GM23338 (cell line): ENCODE data around the gene LMBR1. TPM values are rescaled to one million over a fixed set of nuclear protein-coding genes. Genes with fewer than 3 reads are reported as not detected.

Experiments
- ATAC-seq: fragments of 200-7000 bp; cut with Tn5 transposase; 3 replicates; pipeline ENCODE4 v1.9.1; 2020
- DNase-seq: peaks from one replicate; pipeline ENCODE4 v3.0.0-alpha.2; 2015; ENCODE audit warnings: low spot score
- H2AFZ ChIP-seq: fragments of 200-600 bp; sonication (generic); 2 replicates; pipeline ENCODE4 v1.8.0; 2016; ENCODE audit warnings: antibody characterized with exemption, mild to moderate bottlenecking, moderate library complexity
- H3F3A ChIP-seq: fragments of 200-600 bp; sonication (generic); replicated peaks from 2 replicates; pipeline ENCODE4 v1.8.0; 2017; ENCODE audit warnings: antibody characterized with exemption, mixed run types, low read depth
- H3K27ac ChIP-seq: fragments of 200-600 bp; sonication (generic); 2 replicates; pipeline ENCODE4 v1.6.1; 2016; ENCODE audit warnings: low read depth
- H3K27me3 ChIP-seq: fragments of 200-600 bp; sonication (generic); 2 replicates; pipeline ENCODE4 v1.8.0; 2016; ENCODE audit warnings: mild to moderate bottlenecking, mixed run types, moderate library complexity; ENCODE audit not compliant: insufficient read depth
- H3K36me3 ChIP-seq: fragments of 200-600 bp; sonication (generic); 2 replicates; pipeline ENCODE4 v1.8.0; 2016; ENCODE audit warnings: mild to moderate bottlenecking; ENCODE audit not compliant: insufficient read depth
- H3K4me1 ChIP-seq: fragments of 200-600 bp; sonication (generic); 2 replicates; pipeline ENCODE4 v1.8.0; 2016; ENCODE audit warnings: mild to moderate bottlenecking, moderate library complexity; ENCODE audit not compliant: insufficient read depth
- H3K4me2 ChIP-seq: fragments of 200-600 bp; sonication (generic); 2 replicates; pipeline ENCODE4 v1.7.1; 2017; ENCODE audit warnings: mixed run types
- H3K4me3 ChIP-seq: fragments of 200-600 bp; sonication (generic); 2 replicates; pipeline ENCODE4 v1.6.1; 2016; ENCODE audit warnings: mixed run types
- H3K79me2 ChIP-seq: fragments of 200-600 bp; sonication (generic); replicated peaks from 2 replicates; pipeline ENCODE4 v1.8.0; 2017; ENCODE audit warnings: mild to moderate bottlenecking; ENCODE audit not compliant: insufficient read depth
- H3K9me2 ChIP-seq: fragments of 200-600 bp; sonication (generic); 2 replicates; pipeline ENCODE4 v1.8.0; 2017; ENCODE audit not compliant: insufficient read depth
- H4K20me1 ChIP-seq: fragments of 200-600 bp; sonication (generic); replicated peaks from 2 replicates; pipeline ENCODE4 v1.8.0; 2017; ENCODE audit warnings: mild to moderate bottlenecking; ENCODE audit not compliant: insufficient read depth
- H3K27ac Mint-ChIP-seq: 2 replicates; pipeline ENCODE4 v1.8.0; 2020; ENCODE audit warnings: inconsistent platforms, mild to moderate bottlenecking, moderate library complexity, mixed read lengths
- H3K27me3 Mint-ChIP-seq: 3 replicates; pipeline ENCODE4 v1.8.0; 2022; ENCODE audit warnings: low read depth, mild to moderate bottlenecking, moderate library complexity, mixed read lengths, inconsistent platforms; ENCODE audit not compliant: insufficient read depth, poor library complexity
- H3K36me3 Mint-ChIP-seq: 3 replicates; pipeline ENCODE4 v1.8.0; 2021; ENCODE audit warnings: low read depth, mild to moderate bottlenecking, inconsistent platforms, moderate library complexity, mixed read lengths
- H3K4me1 Mint-ChIP-seq: 3 replicates; pipeline ENCODE4 v1.8.0; 2020; ENCODE audit warnings: mild to moderate bottlenecking, inconsistent platforms, mixed read lengths
- H3K4me3 Mint-ChIP-seq: 3 replicates; pipeline ENCODE4 v1.8.0; 2021; ENCODE audit warnings: moderate library complexity, mild to moderate bottlenecking, inconsistent platforms, mixed read lengths
- H3K9me3 Mint-ChIP-seq: 3 replicates; pipeline ENCODE4 v1.8.0; 2020; ENCODE audit warnings: moderate library complexity, mild to moderate bottlenecking, inconsistent platforms, mixed read lengths
- CREB1 ChIP-seq: fragments of 250-450 bp; sonication (Bioruptor Pico); IDR thresholded peaks from 2 replicates; pipeline ENCODE4 v1.5.0; 2020; ENCODE audit warnings: low read depth, mild to moderate bottlenecking, moderate library complexity
- CTCF ChIP-seq, 2 experiments: fragments of 200-600 bp in 1 of 2; sonication (generic) in 1 of 2; conservative IDR thresholded peaks; 2 replicates each; pipeline versions ENCODE4 v1.5.1 to v1.6.1; 2016 to 2017; ENCODE audit warnings: antibody characterized with exemption in 2 of 2, low read depth in 2 of 2, mild to moderate bottlenecking in 2 of 2, moderate library complexity in 1 of 2
- ETS1 ChIP-seq: IDR thresholded peaks from 2 replicates; pipeline ENCODE4 v1.6.1; 2016; ENCODE audit warnings: antibody characterized with exemption
- EZH2 ChIP-seq: fragments of 200-600 bp; sonication (generic); IDR thresholded peaks from one replicate; pipeline ENCODE4 v1.8.0; 2017; ENCODE audit warnings: antibody characterized with exemption, mild to moderate bottlenecking, low read depth; ENCODE audit not compliant: unreplicated experiment
- EZH2phosphoT487 ChIP-seq: fragments of 200-600 bp; sonication (generic); IDR thresholded peaks from one replicate; pipeline ENCODE4 v1.8.1; 2018; ENCODE audit warnings: antibody characterized with exemption; ENCODE audit not compliant: unreplicated experiment
- JUNB ChIP-seq: IDR thresholded peaks from one replicate; pipeline ENCODE4 v1.6.1; 2016; ENCODE audit warnings: antibody characterized with exemption; ENCODE audit not compliant: unreplicated experiment
- NANOG ChIP-seq: IDR thresholded peaks from 2 replicates; pipeline ENCODE4 v1.6.1; 2016; ENCODE audit warnings: antibody characterized with exemption, borderline replicate concordance
- POLR2AphosphoS5 ChIP-seq: IDR thresholded peaks from 2 replicates; pipeline ENCODE4 v1.6.1; 2016; ENCODE audit warnings: antibody characterized with exemption, low read depth
- REST ChIP-seq: IDR thresholded peaks from one replicate; pipeline ENCODE4 v1.6.1; 2018; ENCODE audit warnings: antibody characterized with exemption; ENCODE audit not compliant: unreplicated experiment
- STAT1 ChIP-seq: IDR thresholded peaks from one replicate; pipeline ENCODE4 v1.6.1; 2016; ENCODE audit warnings: antibody characterized with exemption; ENCODE audit not compliant: unreplicated experiment
- ZNF114 ChIP-seq: fragments of 250-450 bp; sonication (Bioruptor Pico); IDR thresholded peaks from 2 replicates; pipeline ENCODE4 v1.5.0; 2020; ENCODE audit warnings: mild to moderate bottlenecking, moderate library complexity
- ZNF331 ChIP-seq: fragments of 250-450 bp; sonication (Bioruptor Pico); IDR thresholded peaks from 2 replicates; pipeline ENCODE4 v1.5.0; 2020; ENCODE audit warnings: low read depth, mild to moderate bottlenecking, moderate library complexity
- ZNF462 ChIP-seq: fragments of 250-450 bp; sonication (Bioruptor Pico); IDR thresholded peaks from 2 replicates; pipeline ENCODE4 v1.5.0; 2020; ENCODE audit warnings: mild to moderate bottlenecking, moderate library complexity
- polyA plus RNA-seq: library from polyadenylated mRNA; unstranded; fragments of >200 nt; fragmentation: Nextera tagmentation; extraction: Ambion mirVana; gene quantifications from 2 replicates; pipeline ENCODE4 v1.2.1, GENCODE V29; 2016
- total RNA-seq: library from RNA; depleted of rRNA; stranded (reverse); fragments of >200 nt; shearing (Covaris generic); gene quantifications from 2 replicates; pipeline ENCODE4 v1.2.3, GENCODE V29; 2014

Gene LMBR1
- total and polyA plus RNA-seq, 2 experiments from 2014 or later = 21.8 to 90.1 TPM

GRCh38 chr7:156843157-156843556 is 49.8 kb downstream of the LMBR1 start:
- Mint-ChIP-seq H3K4me3 (no peak overlapping the region), H3K27ac (no peak overlapping the region), H3K36me3 (no peaks in the 10 kb centered on the region; the same call in 2 of the 3 replicates), H3K27me3 (peaks cover 7% of the 10 kb centered on the region), H3K9me3 (no peaks in the 10 kb centered on the region), H3K4me1 (peaks cover 8% of the 10 kb centered on the region)
- H3K4me2 ChIP-seq = no peak overlapping the region
- TF ChIP-seq ZNF331 (CRISPR knock-in tag) = no peak
- no peak for TF ChIP-seq EZH2phosphoT487
- no peak for TF ChIP-seq CTCF (conservative IDR thresholded peaks at IDR 0.05; ENCODE audit: low read depth in 2 of 2)
- TF ChIP-seq POLR2AphosphoS5 = no peak
- no peak for TF ChIP-seq CREB1 (CRISPR knock-in tag)
- TF ChIP-seq JUNB = no peak
- no peak for TF ChIP-seq STAT1
- TF ChIP-seq ZNF114 (CRISPR knock-in tag) = no peak
- TF ChIP-seq NANOG = no peak
- no peak for TF ChIP-seq REST
- TF ChIP-seq ETS1 = no peak
- no peak for TF ChIP-seq ZNF462
- TF ChIP-seq EZH2 = no peak
- H2AFZ ChIP-seq = no peak overlapping the region
- no peak overlapping the region for H3K27ac ChIP-seq
- no peaks in the 10 kb centered on the region for H3K27me3 ChIP-seq
- no peaks in the 10 kb centered on the region for H3K9me2 ChIP-seq
- no peak for ATAC-seq
- no peaks in the 10 kb centered on the region for H3K4me1 ChIP-seq
- peaks cover 95% of the 10 kb centered on the region for H3K79me2 ChIP-seq
- no peaks in the 10 kb centered on the region for H3F3A ChIP-seq
- H4K20me1 ChIP-seq = peaks cover 24% of the 10 kb centered on the region
- H3K4me3 ChIP-seq = no peak overlapping the region
- DNase-seq = no peak
- no peaks in the 10 kb centered on the region for H3K36me3 ChIP-seq
